ENCODE results near the gene ZNF597.

The ZNF597 gene

DNA sequence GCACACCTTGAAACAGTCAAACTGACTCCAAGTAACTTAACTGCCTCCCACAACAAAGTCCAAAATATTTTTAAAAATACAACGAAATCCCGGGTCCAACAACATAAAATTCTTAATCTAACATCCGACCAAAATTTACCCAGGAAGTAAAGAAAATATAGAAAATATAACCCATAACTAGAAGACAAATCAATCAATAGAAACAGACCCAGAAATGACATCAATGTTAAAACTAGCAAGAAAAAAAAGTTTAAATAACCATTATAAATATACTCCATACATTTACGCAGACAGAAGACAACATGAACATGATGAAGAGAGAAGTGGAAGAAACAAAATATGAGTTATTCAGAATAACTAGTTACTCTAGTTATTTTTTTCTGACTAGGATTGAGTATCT, 3.7 kb downstream of the ZNF597 start:
- no peak for DNase-seq

DNA sequence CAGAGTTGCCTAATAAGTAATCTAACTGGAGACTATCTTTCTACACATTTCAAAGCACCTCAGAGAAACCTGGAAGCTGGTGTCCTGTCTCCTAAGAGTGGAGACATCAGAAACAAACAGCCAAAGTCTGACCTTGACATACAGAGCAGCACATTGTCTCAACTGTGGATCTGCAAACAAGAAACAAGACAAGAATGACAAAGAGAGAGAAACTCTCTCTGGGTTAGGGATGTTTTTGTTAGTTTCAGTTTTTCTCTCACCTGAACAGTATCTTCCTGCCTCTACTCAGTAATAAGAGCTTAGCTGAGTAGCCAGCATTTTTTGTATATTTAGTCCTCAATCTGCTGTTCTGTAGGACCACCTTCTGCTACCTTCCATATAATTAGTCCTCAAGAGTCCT, 8.9 kb downstream of the ZNF597 start:
- DNase-seq, result no peak

- DNase-seq, result no peak
These were observed 11.5 kb downstream of the ZNF597 start for GRCh38 chr16:3431779-3432219.

DNA sequence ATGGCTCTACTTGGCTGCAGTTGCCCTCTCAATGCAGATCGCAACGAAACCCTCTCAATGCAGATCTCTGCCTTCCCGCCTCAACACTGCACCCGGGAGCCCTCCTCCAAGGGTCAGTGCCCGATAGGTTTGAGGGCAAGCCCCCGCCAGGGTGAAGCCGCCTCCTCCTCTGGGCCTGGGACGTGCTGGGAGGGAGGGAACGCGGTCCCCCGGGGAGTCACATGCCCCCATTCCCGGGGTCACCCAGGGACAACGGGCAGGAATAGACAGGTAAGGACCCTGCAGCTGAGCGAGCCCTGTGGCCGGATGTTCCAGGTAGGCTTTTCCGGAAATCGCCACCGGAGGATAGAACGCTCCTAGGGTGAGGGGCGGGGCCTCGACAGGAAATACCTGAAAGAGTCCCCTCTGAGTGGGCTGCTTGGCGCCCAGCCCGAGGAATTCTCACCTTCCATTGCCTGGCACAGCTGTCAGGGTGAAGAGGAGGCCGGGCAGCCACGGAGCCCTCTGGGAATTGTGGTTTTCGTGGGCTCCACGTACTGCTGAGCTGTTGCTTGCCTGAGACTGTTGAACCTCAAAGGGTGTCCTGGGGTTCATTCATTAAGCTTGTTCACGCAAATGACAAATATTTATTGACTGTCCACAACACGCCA, 29.4 kb downstream of the ZNF597 start:
- no peak for DNase-seq

GRCh38 chr16:3408561-3409197, 34.6 kb downstream of the ZNF597 start:
- DNase-seq, result no peak

DNA sequence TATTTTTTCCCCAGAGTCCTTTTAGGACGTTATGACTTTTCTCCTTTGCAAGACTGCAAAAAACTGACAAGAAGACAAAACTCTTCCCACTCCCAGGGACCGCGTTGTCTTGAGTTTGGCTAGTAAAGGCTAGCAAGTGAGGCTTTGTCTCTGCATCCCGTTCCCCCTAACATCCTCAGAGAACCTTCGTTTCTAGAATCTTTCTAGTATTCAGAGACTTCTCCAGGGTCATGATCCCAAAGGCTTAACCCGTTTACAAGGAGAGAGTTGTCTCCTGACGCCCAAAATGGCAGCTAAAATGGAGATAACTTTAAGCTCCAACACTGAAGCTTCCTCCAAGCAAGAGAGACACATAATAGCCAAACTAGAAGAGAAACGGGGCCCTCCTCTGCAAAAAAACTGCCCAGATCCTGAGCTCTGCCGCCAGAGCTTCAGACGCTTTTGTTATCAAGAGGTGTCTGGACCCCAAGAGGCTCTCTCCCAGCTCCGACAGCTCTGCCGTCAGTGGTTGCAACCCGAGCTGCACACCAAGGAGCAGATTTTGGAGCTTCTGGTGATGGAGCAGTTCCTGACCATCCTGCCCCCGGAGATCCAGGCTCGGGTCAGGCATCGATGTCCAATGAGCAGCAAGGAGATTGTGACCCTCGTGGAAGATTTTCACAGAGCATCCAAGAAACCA, 41.4 kb downstream of the ZNF597 start:
- no peak for DNase-seq

DNA sequence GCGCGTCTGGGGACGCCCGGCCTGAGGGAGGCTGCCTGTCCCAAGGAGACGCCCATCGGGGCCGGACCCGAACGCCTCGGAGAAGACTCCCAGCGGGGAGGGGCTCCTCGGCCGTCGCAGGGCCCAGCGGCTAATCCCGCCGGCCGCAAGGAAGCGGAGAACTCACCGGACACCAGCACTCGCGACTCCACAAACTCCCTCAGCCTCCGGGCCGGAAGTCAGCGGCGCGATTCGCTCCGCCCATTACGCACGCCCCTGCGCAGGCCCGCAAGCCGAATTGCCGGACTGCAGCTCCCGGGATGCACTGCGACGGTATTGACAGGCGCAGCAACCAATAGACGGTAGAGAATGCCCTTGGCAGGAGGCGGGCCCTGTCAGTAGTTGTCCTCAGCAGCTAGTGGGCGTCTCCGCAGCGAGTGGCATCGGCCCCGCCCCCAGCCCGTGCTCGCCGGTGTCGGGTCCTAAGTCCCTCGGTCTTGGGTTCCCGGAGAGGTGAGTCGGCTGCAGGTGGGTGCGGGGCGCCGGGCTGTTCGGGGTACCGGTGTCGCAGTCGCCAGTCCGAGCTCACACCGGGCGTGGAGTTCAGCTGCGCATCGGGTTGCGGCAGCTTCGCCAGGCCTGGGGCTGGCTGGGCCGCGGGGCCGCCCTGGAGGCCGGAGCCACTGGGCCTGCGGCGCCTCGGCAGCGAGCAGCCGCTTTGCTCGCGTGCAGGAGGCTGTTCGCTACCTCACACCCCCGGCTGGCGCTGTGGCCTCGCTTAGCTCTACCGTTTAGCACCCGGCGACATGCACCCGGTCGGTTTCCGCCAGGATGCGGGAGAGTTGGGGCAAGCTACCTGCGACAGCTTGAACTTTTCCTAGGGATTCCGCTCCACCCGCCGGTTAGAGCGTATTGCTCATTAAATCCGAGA, 42.3 kb downstream of the ZNF597 start, which contains the start of the genes ZNF174 and ZSCAN32:
TSS of gene ZNF174 (plus strand) at position 437 of the 910 bp plus-strand sequence. CDS start 790 bp downstream, outside the sequence.
TSS of gene ZSCAN32 (minus strand) at position 226 of the 910 bp plus-strand sequence. CDS start 3,447 bp downstream, outside the sequence.
- peak; percentile 91 for DNase-seq

DNA sequence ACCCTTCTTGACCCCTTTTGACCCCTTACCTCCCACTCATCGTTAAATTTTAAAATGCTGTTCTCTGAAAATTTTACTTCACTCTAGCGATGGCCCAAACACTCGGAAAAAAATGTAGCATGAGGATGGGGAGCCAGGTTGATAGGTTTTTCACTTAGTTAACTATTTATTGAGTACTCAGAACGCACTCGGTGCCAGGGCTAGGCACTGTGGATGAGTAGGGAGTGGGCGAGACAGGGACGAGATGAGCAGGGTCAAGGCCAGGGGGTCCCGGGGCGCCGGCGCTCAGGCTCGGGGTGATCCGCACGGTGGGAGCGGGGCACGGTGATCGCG, 42.9 kb downstream of the ZNF597 start:
- DNase-seq, result no peak

GRCh38 chr16:3389663-3390338, 53.5 kb downstream of the ZNF597 start:
- no peak for DNase-seq

GRCh38 chr16:3388325-3388724, 55.0 kb downstream of the ZNF597 start:
- DNase-seq, result no peak

DNA sequence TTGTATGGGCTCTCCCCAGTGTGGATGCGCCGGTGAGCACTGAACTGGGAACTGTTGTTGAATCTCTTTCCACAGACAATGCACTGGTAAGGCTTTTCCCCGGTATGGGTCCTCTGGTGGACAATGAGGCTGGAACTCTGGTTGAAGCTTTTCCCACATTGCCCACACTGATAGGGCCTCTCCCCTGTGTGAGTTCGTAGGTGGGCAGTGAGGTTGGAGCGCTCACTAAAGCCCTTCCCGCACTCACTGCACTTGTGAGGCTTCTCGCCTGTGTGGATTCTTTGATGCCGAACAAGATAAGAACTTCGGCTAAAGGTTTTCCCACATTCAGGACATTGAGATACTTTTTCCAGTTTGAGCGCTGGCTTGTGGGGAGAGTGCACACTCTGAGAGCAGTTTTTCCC, 60.3 kb downstream of the ZNF597 start:
- DNase-seq, result no peak

Data from NCI-H1417 treated with DMSO at 0.1 percent for 48 hours (cell line).